ENCODE results near the gene ACSBG1. TPM values are rescaled to one million over a fixed set of nuclear protein-coding genes. Genes with fewer than 3 reads are reported as not detected.

Gene ACSBG1
- total RNA-seq, 2 experiments from 2014 or later = 0.30 to 0.41 TPM

DNA sequence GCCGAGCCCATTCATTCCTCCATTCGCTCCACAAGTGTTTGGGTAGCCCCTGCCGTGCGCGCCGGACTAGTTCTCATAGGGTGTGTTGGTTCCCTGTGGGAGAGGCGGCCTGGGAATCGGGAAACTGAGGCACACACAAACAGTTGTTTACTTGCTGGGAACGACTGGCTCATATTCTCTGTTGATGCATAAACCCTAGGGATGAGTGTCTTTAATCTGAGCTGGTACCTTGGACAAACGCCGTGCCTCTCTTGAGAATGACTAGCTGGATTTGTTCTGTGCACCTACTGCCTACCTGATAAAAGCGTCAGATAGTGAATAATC is 30.7 kb upstream of the ACSBG1 start:
- Histone ChIP-seq H2AFZ (ENCODE audit: low read length) (no peak overlapping the region), H3K9me3 (ENCODE audit: low read length) (no peaks in the 10 kb centered on the region), H3K36me3 (ENCODE audit: insufficient read depth, low read length) (no peaks in the 10 kb centered on the region), H3K79me2 (ENCODE audit: insufficient read depth, low read depth, low read length) (no peaks in the 10 kb centered on the region), H3K4me1 (ENCODE audit: insufficient read depth, low read length, poor library complexity, severe bottlenecking) (no peaks in the 10 kb centered on the region), H3K9me2 (ENCODE audit: insufficient read depth, low read length) (no peaks in the 10 kb centered on the region), H4K20me1 (ENCODE audit: insufficient read depth, low read length) (no peaks in the 10 kb centered on the region), H3K4me2 (ENCODE audit: low read length) (no peak overlapping the region), H3K27ac (ENCODE audit: low read depth, low read length, poor library complexity, severe bottlenecking) (no peak overlapping the region), H3K4me3 (ENCODE audit: low read depth, low read length, poor library complexity, severe bottlenecking) (no peak overlapping the region)
- no peak for DNase-seq (ENCODE audit: low spot score)
- BruUV-seq (replicated peaks) = no TSS peak
- intact Hi-C loops (cut with micrococcal nuclease; ENCODE audit: unreplicated experiment) = no loop called here
- TF ChIP-seq, protein P1, sequence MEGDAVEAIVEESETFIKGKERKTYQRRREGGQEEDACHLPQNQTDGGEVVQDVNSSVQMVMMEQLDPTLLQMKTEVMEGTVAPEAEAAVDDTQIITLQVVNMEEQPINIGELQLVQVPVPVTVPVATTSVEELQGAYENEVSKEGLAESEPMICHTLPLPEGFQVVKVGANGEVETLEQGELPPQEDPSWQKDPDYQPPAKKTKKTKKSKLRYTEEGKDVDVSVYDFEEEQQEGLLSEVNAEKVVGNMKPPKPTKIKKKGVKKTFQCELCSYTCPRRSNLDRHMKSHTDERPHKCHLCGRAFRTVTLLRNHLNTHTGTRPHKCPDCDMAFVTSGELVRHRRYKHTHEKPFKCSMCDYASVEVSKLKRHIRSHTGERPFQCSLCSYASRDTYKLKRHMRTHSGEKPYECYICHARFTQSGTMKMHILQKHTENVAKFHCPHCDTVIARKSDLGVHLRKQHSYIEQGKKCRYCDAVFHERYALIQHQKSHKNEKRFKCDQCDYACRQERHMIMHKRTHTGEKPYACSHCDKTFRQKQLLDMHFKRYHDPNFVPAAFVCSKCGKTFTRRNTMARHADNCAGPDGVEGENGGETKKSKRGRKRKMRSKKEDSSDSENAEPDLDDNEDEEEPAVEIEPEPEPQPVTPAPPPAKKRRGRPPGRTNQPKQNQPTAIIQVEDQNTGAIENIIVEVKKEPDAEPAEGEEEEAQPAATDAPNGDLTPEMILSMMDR (conservative IDR thresholded peaks at IDR 0.05; ENCODE audit: low read length) = no peak
- no peak for TF ChIP-seq EZH2phosphoT487 (IDR thresholded peaks at IDR 0.05; ENCODE audit: borderline replicate concordance, low read depth, low read length)
- CTCF ChIA-PET (ENCODE audit: unreplicated experiment) = interaction anchor here (1.1 kb wide), 1 partner anchor 30 kb away, joined by 3 read pairs; no protein-coding TSS in a partner anchor
- POLR2A ChIA-PET = interaction anchor here (1.5 kb wide), 1 partner anchor 10 kb away, joined by 4 read pairs; no protein-coding TSS in a partner anchor

DNA sequence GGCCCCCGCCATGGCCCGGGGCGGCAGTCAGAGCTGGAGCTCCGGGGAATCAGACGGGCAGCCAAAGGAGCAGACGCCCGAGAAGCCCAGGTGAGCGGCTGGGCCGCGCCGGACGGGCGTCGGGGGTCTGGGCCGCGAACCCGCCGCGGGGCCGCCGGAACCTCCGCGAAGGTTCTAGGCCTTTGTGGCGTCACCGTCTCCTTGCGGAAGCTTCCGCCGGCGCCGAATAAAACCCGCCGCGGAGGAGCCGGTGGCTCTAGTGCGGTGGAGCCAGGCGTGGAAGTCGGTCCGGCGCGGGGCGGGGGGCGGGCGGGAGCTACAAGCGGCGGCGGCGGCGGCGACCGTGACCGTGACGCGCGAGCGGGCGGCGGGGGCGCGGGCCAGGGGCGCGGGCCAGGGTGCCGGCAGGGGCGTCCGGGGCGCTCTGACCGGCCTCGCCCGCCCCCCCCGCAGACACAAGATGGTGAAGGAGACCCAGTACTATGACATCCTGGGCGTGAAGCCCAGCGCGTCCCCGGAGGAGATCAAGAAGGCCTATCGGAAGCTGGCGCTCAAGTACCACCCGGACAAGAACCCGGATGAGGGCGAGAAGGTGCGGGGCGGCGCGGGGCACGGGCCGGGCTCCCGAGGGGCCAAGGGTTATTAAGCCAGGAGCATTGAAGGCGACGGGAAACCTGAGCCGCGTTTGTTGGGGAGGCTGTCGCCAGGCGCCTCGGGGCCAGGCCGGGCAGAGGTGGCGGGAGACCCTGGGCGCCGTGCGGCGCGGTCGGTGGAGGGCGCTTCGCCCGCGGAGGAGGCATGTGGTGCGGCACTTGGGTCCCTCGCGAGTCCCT is 30.2 kb upstream of the ACSBG1 start, which contains the start of gene DNAJA4:
Gene DNAJA4, plus strand, starts transcription at position 259 of the 833 bp plus-strand sequence. Its CDS starts 202 bp downstream, at position 461.
- H3K4me2 ChIP-seq (ENCODE audit: low read length) = no peak within 1 kb of the TSS
- intact Hi-C loops (cut with micrococcal nuclease; ENCODE audit: unreplicated experiment) = no loop called here
- TF ChIP-seq, protein P1 (conservative IDR thresholded peaks at IDR 0.05; ENCODE audit: low read length) = no peak
- no peak for TF ChIP-seq EZH2phosphoT487 (IDR thresholded peaks at IDR 0.05; ENCODE audit: borderline replicate concordance, low read depth, low read length)
- no peaks in the 10 kb centered on the region for H3K9me2 ChIP-seq (ENCODE audit: insufficient read depth, low read length)
- H2AFZ ChIP-seq (ENCODE audit: low read length) = no peak within 1 kb of the TSS
- no peak within 1 kb of the TSS for H3K27ac ChIP-seq (ENCODE audit: low read depth, low read length, poor library complexity, severe bottlenecking)
- H3K79me2 ChIP-seq (ENCODE audit: insufficient read depth, low read depth, low read length) = no peaks in the 10 kb centered on the region
- no TSS peak for BruUV-seq (replicated peaks)
- no peaks in the 10 kb centered on the region for H3K4me1 ChIP-seq (ENCODE audit: insufficient read depth, low read length, poor library complexity, severe bottlenecking)
- ChIA-PET POLR2A (interaction anchor here (0.6 to 1.5 kb wide), 2 partner anchors 11 to 185 kb away, joined by 3 to 4 read pairs; no protein-coding TSS in a partner anchor), CTCF (ENCODE audit: unreplicated experiment) (no interaction called here)
- DNase-seq (ENCODE audit: low spot score) = no peak
- no peaks in the 10 kb centered on the region for H3K9me3 ChIP-seq (ENCODE audit: low read length)
- H4K20me1 ChIP-seq (ENCODE audit: insufficient read depth, low read length) = no peaks in the 10 kb centered on the region
- H3K4me3 ChIP-seq (ENCODE audit: low read depth, low read length, poor library complexity, severe bottlenecking) = no peak within 1 kb of the TSS
- no peaks in the 10 kb centered on the region for H3K36me3 ChIP-seq (ENCODE audit: insufficient read depth, low read length)

DNA sequence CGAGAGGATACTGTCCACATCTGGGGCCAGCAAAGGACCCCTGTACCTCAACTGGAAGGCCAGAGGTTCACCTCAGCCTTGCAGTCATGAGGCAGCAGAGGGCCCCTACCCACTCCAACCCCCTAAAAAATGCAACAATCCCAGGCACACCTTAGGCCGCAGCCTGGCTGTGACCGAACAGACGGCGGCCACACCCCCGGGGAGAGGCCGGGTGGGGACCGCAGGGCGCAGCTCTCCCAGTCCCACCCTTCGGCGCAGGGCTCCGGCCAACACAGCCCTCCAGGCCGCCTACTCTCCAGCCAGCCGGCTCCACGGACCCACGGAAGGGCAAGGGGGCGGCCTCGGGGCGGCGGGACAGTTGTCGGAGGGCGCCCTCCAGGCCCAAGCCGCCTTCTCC is 29.5 kb upstream of the ACSBG1 start:
- Histone ChIP-seq H3K4me3 (ENCODE audit: low read depth, low read length, poor library complexity, severe bottlenecking) (no peak overlapping the region), H3K4me2 (ENCODE audit: low read length) (no peak overlapping the region), H3K27ac (ENCODE audit: low read depth, low read length, poor library complexity, severe bottlenecking) (no peak overlapping the region), H3K36me3 (ENCODE audit: insufficient read depth, low read length) (no peaks in the 10 kb centered on the region), H3K4me1 (ENCODE audit: insufficient read depth, low read length, poor library complexity, severe bottlenecking) (no peaks in the 10 kb centered on the region), H2AFZ (ENCODE audit: low read length) (no peak overlapping the region), H3K9me2 (ENCODE audit: insufficient read depth, low read length) (no peaks in the 10 kb centered on the region), H4K20me1 (ENCODE audit: insufficient read depth, low read length) (no peaks in the 10 kb centered on the region), H3K79me2 (ENCODE audit: insufficient read depth, low read depth, low read length) (no peaks in the 10 kb centered on the region), H3K9me3 (ENCODE audit: low read length) (no peaks in the 10 kb centered on the region)
- intact Hi-C loops (cut with micrococcal nuclease; ENCODE audit: unreplicated experiment) = no loop called here
- DNase-seq (ENCODE audit: low spot score) = no peak
- ChIA-PET POLR2A (interaction anchor here (0.6 kb wide), 1 partner anchor 184 kb away, joined by 3 read pairs; no protein-coding TSS in a partner anchor), CTCF (ENCODE audit: unreplicated experiment) (no interaction called here)
- BruUV-seq (replicated peaks) = no TSS peak
- TF ChIP-seq, protein P1 (conservative IDR thresholded peaks at IDR 0.05; ENCODE audit: low read length) = no peak
- TF ChIP-seq EZH2phosphoT487 (IDR thresholded peaks at IDR 0.05; ENCODE audit: borderline replicate concordance, low read depth, low read length) = no peak

All from OCI-LY7 (cell line).